ENCODE results near the gene CDK5R1.

- TF ChIP-seq POLR2A (IDR thresholded peaks at IDR 0.05; ENCODE audit: low read depth, low read length) (no peak), CTCF (IDR thresholded peaks at IDR 0.05; ENCODE audit: extremely low read depth in 1 of 2, insufficient read depth in 1 of 2, low read depth in 1 of 2, low read length in 2 of 2) (no peak), POLR2AphosphoS5 (IDR thresholded peaks at IDR 0.05; ENCODE audit: insufficient read depth, low read depth, low read length) (no peak), GATA2 (IDR thresholded peaks at IDR 0.05; ENCODE audit: insufficient read depth, insufficient read length, low read depth, low read length) (no peak), EZH2 (IDR thresholded peaks at IDR 0.05; ENCODE audit: borderline replicate concordance, low read depth, low read length, severe bottlenecking) (no peak), MYC (IDR thresholded peaks at IDR 0.05; ENCODE audit: low read depth, low read length) (no peak), JUN (IDR thresholded peaks at IDR 0.05; ENCODE audit: borderline replicate concordance, insufficient read depth, insufficient read length, low read depth) (no peak)
- TF ChIP-seq, protein P1, sequence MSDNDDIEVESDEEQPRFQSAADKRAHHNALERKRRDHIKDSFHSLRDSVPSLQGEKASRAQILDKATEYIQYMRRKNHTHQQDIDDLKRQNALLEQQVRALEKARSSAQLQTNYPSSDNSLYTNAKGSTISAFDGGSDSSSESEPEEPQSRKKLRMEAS (IDR thresholded peaks at IDR 0.05; ENCODE audit: insufficient read depth, insufficient read length) = no peak
Measured at GRCh38 chr17:32481193-32481592, 5.6 kb upstream of the CDK5R1 start.

Data from endothelial cell of umbilical vein (primary cell).